Stimulated activated CD8-positive, alpha-beta memory T cell treated with anti-CD3 and anti-CD28 coated beads, Interleukin-2, amount 100 ng/mL, for 1 hour (primary cell): Measurements from ENCODE around the gene CRNKL1.
"Not testable (repeated sequence)": the region's sequence is repeated elsewhere in the genome, so short reads cannot be mapped to it uniquely, and the experiment has no call there.

Experiments used
- DNase-seq, 2 donors: peaks; one replicate each; pipeline ENCODE4 v3.0.0-alpha.2; 2020; ENCODE audit warnings: low read depth in 2 of 2

CRNKL1 gene

GRCh38 chr20:20010639-20011500 is 41.4 kb downstream of the CRNKL1 start:
- DNase-seq, result no peak

GRCh38 chr20:20009784-20010253 is 42.4 kb downstream of the CRNKL1 start:
- DNase-seq, result no peak

GRCh38 chr20:20005342-20005741 is 46.9 kb downstream of the CRNKL1 start:
- no peak for DNase-seq

- DNase-seq, result not testable (repeated sequence)
These were observed 48.3 kb downstream of the CRNKL1 start for GRCh38 chr20:20003955-20004322.

GRCh38 chr20:20003031-20003954 is 49.0 kb downstream of the CRNKL1 start:
- DNase-seq, result no peak

- DNase-seq, result no peak
These were observed 49.9 kb downstream of the CRNKL1 start for GRCh38 chr20:20002101-20002998.

- DNase-seq, result no peak
These were observed 51.9 kb downstream of the CRNKL1 start for GRCh38 chr20:20000211-20000968.

- DNase-seq, result no peak
These were observed 53.1 kb downstream of the CRNKL1 start for GRCh38 chr20:19998990-19999705.

GRCh38 chr20:19996917-19997316 is 55.3 kb downstream of the CRNKL1 start:
- no peak for DNase-seq

GRCh38 chr20:19996222-19996621 is 56.0 kb downstream of the CRNKL1 start:
- DNase-seq, result no peak

GRCh38 chr20:19995220-19995863 is 56.9 kb downstream of the CRNKL1 start:
- DNase-seq, result no peak

- no peak for DNase-seq
These were observed 58.2 kb downstream of the CRNKL1 start for GRCh38 chr20:19993958-19994669.

GRCh38 chr20:19992996-19993908 is 59.0 kb downstream of the CRNKL1 start:
- DNase-seq, result no peak

- DNase-seq, result no peak
These were observed 60.4 kb downstream of the CRNKL1 start for GRCh38 chr20:19991854-19992253.

GRCh38 chr20:19991308-19991707 is 61.0 kb downstream of the CRNKL1 start:
- DNase-seq, result no peak

GRCh38 chr20:19990850-19991249 is 61.4 kb downstream of the CRNKL1 start:
- no peak for DNase-seq

GRCh38 chr20:19987046-19987445 is 65.2 kb downstream of the CRNKL1 start:
- no peak for DNase-seq

GRCh38 chr20:19986419-19986818 is 65.8 kb downstream of the CRNKL1 start:
- no peak for DNase-seq
